Fibroblast of the aortic adventitia (primary cell): ENCODE results near the gene KCNJ11. TPM values are rescaled to one million over a fixed set of nuclear protein-coding genes. Genes with fewer than 3 reads are reported as not detected.

Source experiments
- DNase-seq: peaks from one replicate; pipeline ENCODE4 v3.0.0-alpha.2; 2010; ENCODE audit warnings: low read depth
- H3K4me3 ChIP-seq: 2 replicates; pipeline ENCODE4 v1.5.1; 2011; ENCODE audit warnings: low read depth, mild to moderate bottlenecking, control low read depth, low read length, moderate library complexity
- total RNA-seq: library from RNA; depleted of rRNA; stranded (reverse); fragments of >200 nt; gene quantifications from 2 replicates; pipeline ENCODE4 v1.2.3, GENCODE V29; 2012; ENCODE audit warnings: low replicate concordance
- TF ChIP-seq, protein P1 (sequence below): IDR thresholded peaks from 2 replicates; pipeline ENCODE4 v1.5.1; 2011; ENCODE audit warnings: mild to moderate bottlenecking, low read length, control low read depth, inconsistent platforms; ENCODE audit not compliant: insufficient read depth

Gene KCNJ11
- total RNA-seq, 1 donor = not detected

DNA sequence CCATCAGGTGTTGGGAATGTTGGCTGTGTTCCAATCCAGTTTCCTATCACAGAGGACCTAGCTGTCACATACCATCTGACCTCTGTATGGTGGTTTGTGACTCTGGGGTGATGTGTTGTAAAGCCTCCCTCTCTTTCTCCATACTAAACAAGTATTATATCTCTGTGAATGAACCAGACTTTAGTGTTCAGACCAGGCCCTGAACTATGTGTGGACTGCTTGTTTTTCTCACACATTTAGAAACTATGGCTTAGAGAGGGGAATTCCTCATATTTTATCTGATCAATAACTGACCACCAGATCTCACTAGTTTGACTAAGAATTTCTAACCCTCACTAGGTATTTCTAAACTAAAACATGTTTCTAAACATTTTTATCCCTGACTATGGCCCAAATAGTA is 19.4 kb downstream of the KCNJ11 start:
- TF ChIP-seq, protein P1, sequence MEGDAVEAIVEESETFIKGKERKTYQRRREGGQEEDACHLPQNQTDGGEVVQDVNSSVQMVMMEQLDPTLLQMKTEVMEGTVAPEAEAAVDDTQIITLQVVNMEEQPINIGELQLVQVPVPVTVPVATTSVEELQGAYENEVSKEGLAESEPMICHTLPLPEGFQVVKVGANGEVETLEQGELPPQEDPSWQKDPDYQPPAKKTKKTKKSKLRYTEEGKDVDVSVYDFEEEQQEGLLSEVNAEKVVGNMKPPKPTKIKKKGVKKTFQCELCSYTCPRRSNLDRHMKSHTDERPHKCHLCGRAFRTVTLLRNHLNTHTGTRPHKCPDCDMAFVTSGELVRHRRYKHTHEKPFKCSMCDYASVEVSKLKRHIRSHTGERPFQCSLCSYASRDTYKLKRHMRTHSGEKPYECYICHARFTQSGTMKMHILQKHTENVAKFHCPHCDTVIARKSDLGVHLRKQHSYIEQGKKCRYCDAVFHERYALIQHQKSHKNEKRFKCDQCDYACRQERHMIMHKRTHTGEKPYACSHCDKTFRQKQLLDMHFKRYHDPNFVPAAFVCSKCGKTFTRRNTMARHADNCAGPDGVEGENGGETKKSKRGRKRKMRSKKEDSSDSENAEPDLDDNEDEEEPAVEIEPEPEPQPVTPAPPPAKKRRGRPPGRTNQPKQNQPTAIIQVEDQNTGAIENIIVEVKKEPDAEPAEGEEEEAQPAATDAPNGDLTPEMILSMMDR = no peak
- no peak for DNase-seq
- no peak overlapping the region for H3K4me3 ChIP-seq

DNA sequence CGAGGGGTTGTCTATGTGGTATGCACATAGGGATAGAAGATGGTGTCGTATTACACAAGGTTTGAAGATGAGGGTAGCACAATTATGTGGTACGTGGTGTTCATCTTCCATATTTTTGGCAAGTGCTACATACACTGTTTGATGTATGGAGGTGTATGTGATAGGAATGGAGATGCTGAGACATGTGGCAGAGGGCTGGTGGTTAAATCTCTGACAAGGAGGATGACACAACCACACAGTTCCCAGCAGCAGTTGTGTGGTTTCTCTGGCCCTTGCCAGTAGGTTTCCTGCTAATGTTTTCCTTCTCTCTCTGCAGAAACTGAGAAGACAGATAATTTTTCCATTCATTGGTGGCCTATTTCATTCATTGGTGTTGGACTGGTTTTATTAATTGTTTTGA is 19.9 kb downstream of the KCNJ11 start:
- no peak overlapping the region for H3K4me3 ChIP-seq
- DNase-seq = no peak
- TF ChIP-seq, protein P1 = no peak

DNA sequence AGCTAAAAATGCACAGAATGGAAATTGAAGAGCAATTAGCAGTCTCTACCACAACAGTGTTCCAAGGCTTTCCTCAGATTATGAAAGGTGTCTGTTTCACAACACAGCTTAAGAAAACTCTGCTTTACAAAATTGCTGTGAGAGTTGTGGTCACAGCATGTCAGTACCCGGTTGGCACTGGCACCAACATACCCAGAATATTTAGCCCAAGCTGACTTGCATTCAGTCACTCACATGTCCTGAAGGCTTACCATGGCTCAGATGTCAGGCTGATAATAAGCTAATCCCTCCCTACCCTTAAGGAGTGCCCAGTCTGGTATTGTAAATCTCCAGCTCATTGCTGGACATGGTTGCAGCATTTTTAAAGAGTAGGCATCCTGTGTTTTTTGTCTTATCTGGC is 22.0 kb downstream of the KCNJ11 start:
- DNase-seq = no peak
- TF ChIP-seq, protein P1 = no peak
- no peak overlapping the region for H3K4me3 ChIP-seq

DNA sequence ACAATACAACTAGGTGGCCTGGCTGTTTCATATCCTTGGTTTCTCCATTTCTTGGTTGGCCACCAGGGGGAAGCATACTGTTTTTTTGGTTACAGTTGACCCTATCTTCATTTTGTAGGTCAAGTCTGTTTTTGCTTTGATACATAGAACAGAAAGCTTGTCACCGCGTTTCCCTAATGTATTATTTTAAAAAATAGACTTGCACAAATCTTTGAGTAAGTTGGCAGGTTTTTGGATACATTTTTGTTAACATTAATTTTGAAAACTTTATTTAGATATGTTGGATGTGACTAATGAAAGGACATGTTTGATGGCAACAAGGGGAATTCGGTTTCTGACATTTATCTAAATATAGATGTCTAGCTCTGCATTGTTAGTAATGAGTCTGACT is 33.9 kb downstream of the KCNJ11 start:
- TF ChIP-seq, protein P1 = peak; percentile 76
- DNase-seq = peak; percentile 81
- no peak overlapping the region for H3K4me3 ChIP-seq

DNA sequence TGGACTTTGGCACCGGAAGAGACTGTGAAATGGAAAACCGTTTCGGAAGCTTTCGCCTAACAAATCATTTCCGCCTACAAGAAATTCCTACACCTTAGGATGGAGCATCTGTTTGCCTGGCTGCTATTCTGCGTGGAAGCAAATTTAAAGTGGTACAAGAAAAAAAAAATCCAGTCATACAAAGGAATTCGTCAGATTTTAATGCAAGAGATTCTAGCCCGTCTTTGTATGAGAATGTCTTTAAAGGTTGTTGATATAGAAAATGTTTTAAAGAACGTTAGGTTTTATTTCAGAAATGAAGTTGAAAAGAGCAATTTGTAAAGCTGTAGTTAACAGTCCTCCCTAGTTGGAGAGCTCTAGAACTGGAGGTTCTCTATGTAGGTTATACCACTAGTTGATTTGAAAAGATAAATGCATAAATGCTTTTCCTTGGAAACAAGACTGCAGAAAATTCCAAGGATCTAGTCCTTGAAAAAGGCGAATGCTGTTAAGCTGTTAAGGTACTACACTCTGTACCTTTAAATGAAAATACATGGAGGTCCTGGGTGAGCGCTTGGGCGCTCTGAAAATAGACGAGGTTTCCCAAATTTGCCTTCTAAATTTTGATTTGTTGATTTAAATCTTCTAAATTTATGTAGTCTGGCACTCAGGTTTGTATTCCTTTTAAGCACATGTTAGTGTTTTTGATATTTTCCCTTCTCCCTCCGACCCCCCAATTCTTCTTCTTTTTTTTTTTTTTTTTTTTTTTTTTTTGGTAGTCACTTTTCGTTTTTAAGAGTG is 34.4 kb downstream of the KCNJ11 start:
- peak overlapping the region; percentile 80 for H3K4me3 ChIP-seq
- TF ChIP-seq, protein P1 = no peak
- DNase-seq = no peak

DNA sequence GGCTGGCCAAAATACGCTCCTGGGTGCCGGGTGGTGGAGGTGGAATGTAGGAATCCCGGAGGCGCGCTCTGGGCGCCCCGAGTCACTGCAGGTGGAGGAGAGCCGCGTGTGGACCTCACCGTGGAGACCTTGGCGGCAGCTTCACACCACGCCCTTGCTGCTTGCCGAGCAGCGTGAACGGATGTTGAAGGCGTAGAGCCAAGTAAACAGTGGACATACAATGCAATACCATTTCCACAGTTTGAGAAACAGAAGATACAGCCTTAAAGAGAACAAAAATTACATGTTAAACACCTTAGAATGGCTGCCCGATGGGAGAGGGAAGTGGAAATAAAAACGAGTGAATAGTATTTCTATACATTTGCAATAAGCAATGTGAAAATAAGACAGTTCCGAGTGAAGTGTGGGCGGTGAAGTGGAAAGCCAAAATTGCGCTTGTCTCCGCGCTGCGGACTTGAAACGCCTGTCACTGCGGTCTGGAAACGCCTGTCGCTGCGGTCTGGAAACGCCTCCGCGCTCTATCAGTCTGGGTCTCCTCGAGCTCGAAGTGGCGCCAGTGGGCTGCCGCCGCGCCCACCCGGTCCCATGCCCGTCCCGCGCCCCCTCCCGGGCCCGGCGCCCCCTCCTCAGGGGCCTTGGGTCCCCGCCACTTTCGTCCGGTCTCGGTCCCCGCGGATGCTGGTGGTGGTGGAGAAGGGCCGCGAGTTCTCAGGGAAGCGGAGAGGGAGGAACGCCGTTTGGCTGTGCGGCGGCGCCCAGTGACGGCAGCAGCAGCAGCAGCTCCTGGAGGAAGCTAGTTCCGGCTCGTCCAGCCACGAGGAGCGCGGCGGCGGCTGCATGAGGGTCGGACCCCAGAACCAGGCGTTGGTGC is 35.3 kb downstream of the KCNJ11 start:
- TF ChIP-seq, protein P1 = no peak
- peak overlapping the region; percentile 80 for H3K4me3 ChIP-seq
- peak; percentile 74 for DNase-seq
